CD1c-positive myeloid dendritic cell (primary cell): ENCODE data around the gene LRRC10.

Experiments used
- DNase-seq: peaks from one replicate; pipeline ENCODE4 v3.0.0-alpha.2; 2016; ENCODE audit errors: extremely low spot score

LRRC10 gene, protein sequence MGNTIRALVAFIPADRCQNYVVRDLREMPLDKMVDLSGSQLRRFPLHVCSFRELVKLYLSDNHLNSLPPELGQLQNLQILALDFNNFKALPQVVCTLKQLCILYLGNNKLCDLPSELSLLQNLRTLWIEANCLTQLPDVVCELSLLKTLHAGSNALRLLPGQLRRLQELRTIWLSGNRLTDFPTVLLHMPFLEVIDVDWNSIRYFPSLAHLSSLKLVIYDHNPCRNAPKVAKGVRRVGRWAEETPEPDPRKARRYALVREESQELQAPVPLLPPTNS

DNA sequence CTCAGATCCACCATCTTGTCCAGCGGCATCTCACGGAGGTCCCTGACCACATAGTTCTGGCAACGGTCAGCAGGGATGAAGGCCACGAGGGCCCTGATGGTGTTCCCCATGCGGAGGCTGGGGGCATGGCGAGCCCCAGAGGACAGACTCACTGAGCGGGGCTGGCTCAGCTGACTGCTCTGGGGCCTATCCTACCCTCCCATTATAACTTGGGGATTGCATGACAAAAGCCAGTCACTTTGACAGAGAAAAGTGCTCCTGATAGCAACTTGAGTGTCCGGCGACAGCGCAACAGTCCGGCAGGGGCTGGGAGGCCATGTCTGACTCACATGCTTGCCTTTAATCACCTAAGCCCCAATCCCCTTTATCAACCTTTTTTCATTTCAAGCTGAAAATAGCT lies at the start of gene LRRC10:
TSS of gene LRRC10 (minus strand) at position 179 of the 400 bp plus-strand sequence. CDS start at position 110, 69 bp downstream.
- DNase-seq, result no peak

DNA sequence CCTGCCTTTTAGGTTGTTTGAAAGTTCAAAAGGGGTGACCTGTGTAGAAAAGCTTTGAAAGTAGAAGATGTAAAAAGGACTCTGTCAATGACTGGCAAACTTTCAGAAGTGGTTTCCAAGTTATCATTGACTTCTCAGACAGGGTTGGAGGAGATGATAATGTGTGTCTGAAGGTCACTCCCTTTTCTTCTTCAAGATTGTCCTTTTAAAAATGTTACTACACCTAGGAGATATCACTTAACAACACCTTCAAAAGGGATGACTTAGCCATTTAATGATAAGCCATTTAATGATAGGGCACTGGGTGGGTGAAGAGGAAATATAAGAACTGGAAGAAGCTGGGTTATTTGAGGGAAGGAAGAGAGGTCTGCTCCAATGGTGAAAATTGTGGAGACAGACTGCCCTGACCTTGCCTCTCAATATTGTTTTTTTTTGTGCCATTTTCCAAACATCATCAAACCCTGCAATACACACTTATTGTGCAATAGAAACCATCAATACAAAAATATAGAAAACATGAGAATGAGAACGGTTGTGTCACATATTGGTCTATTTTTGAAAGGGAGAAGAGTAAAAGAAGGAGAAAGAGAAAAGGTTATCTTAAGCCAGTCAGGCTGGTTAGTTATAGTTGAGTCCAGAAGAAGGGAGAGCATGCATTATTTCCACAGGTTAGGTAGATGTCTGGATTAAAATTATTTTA lies 49.6 kb upstream of the LRRC10 start:
- no peak for DNase-seq

- DNase-seq, result no peak
Observed at GRCh38 chr12:69658203-69658602, 47.5 kb upstream of the LRRC10 start.

GRCh38 chr12:69657376-69658137 lies 46.9 kb upstream of the LRRC10 start:
- no peak for DNase-seq

GRCh38 chr12:69655616-69656340 lies 45.1 kb upstream of the LRRC10 start:
- no peak for DNase-seq

DNA sequence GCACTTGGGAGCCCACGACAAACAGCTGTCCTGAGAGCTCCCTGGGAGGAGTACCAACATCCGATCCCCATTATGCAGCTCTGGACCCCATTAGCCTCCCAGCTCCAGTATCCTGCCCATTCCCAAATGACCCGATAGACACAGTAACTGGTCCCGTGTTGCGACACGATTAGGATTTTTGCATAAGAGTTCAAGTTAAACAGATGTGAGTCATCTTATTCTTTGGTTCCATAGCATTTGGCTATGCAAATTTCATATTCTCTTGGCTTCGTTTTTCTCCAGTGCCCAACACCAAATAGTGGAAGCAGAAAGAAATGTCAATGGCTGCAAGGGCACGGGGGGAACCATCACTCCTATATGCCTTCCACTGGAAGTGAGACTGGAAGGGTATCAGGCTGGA lies 43.0 kb upstream of the LRRC10 start:
- DNase-seq, result no peak

DNA sequence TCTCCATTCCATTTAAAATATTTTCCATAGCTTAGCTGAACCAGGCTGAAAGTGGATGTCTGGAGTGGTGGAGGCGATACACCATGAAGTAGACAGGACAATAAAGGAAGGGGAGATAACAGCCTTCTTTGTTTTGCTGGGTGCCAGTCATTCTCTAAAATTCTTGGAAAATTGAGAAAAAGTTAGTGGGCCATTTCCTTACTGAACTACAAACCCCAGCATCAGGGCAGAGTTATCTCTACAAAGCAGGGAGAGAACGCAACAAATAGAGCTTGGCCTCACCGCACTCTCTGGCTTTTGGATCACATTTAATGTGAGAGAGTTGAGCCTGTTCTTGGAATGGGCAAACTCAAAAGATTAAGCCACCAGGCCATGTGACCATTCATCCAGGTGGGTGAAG lies 41.2 kb upstream of the LRRC10 start:
- no peak for DNase-seq

- DNase-seq, result no peak
Observed at GRCh38 chr12:69649529-69649928, 38.8 kb upstream of the LRRC10 start.

DNA sequence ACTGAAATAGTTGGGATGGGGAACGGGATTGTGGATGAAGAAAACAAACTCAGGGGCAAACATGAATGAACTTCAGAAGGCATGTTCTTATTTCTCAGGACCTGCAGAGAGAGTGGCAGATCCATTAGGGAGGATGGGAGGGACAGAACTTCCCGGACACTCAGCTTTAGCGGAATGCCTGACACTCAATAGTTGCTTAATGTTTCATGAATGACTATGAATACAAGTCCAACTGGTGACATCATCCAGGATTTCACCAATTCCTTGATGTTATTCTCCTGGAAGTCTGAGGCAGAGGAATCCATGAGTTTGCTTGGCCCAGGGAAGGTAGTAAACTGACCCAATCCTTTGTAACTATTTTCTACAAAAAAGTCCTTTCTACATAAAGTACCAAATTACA lies 37.8 kb upstream of the LRRC10 start:
- DNase-seq, result no peak

DNA sequence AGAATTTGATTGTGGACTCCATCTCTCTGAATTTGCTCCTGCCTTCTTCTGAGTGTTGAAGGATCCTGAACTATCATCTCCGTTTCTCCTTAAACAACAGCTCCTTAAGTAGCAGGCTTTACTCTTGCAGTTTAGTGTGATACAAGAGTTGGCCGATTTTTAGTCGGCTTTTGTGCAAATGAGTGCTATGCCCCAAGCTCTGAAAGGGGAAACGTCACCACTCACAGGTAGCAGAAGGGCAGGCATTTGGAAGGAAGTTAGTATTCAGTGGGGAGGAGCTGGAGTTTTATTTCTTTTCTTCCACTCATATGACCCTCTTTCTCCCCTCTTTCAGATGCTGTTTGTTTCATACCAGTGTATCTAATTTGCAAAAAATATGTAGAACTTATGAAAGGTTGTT lies 36.5 kb upstream of the LRRC10 start:
- no peak for DNase-seq

- no peak for DNase-seq
Observed at GRCh38 chr12:69645031-69645430, 34.3 kb upstream of the LRRC10 start.

DNA sequence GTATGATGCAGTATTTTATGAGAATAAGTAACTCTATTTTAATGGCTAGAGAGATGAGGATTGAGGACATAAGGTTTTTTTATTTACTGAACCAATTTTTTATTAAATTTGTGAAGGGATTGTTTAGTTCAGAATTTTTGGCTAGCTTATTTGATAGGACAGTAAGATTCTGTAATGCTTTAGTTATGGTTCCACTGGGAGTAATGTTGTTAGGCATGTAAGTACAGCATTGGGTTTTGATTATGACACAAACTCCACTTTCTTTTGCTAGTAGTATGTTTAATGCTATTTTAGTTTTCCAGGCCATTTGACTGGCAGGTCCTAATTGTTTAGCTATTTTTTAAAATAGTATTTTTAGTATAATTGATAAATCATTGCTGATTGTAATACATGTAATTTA lies 33.8 kb upstream of the LRRC10 start:
- DNase-seq, result no peak

GRCh38 chr12:69642531-69642930 lies 31.8 kb upstream of the LRRC10 start:
- DNase-seq, result no peak

- DNase-seq, result no peak
Observed at GRCh38 chr12:69641546-69641945, 30.8 kb upstream of the LRRC10 start.

DNA sequence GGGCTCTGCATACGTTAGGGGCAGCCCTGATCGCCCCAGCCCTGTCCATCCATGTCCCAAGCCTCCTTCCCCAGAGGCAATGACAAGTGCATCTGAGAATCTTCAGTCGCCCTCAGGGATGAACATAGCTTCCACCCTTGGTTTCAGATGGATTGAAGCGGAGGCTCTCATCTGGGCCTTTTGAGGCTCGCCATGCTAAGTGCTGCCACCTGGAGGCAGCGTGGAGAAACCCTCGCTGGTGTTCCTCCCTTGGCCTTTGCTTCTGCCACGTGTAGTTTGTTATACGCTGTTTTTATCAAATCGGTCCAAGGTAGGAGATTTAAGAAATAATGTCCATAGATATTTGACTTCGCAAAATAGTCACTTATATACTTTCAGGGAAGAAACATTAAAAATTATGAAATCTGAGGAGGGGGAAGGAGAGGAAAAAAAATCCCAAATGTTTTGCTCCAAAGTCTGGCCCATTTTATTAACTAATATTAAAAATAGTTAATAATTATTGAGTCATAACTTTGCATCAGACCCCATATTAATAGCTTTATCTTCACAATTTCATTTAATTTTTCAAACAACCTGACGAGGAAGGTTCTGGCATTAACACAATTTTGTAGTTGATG lies 28.8 kb upstream of the LRRC10 start:
- peak; percentile 64 for DNase-seq

- DNase-seq, result no peak
Observed at GRCh38 chr12:69633061-69633460, 22.4 kb upstream of the LRRC10 start.

DNA sequence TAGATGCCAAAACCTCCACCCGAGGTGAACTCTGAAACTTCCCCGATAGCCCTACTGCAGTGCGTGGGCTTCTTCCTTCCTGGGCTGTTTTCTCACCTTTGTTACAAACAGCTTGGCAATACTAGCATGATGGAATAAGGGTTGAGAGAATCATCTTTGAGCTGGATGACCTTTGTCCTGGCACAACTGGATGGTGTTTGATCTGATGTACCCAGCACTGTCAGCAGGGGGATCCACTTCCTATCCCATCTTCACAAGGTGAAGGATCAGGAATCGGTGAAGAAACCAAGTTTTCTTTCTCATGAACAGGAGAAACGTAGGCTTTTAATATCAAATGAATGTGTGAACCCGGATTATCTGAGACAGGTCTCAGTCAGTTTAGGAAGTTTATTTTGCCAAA lies 19.5 kb upstream of the LRRC10 start:
- DNase-seq, result no peak

- no peak for DNase-seq
Observed at GRCh38 chr12:69627501-69627900, 16.8 kb upstream of the LRRC10 start.

GRCh38 chr12:69623970-69624369 lies 13.3 kb upstream of the LRRC10 start:
- no peak for DNase-seq

DNA sequence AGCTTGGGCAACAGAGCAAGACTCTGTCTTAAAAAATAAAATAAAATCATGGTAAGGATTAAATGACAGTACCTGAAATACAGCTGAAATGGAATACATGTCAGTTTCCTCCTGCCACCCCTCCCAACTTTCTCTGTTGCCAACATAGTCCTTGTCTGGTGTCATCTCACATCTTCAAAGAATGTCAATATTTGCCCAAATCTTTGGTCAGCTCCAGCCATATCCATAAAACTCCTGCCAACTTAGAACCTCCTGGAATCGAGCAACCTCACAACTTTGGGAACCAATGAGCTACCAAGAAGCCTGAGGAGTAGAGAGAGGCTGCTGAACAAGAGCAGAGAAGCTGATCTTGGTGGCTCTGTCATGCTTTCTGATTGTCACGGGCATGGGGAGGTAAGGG lies 10.8 kb upstream of the LRRC10 start:
- no peak for DNase-seq

DNA sequence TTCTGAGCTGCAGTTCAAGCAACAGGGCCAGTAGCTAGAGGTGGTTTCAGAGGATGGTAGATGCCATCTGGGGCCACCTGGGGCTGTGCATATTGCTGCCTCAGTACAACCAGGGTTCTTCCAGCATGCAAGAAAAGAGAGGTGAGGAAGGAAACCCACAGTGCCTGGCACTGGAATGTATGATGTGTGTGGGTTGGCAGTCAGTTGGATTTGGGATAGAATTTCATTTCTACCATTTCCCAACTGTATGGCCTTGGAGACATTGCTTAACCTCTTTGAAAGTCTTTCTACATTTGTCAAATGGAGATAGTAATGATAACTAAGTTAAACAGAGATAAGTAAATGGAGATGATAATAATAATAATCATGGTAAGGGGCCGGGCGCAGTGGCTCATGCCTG lies 10.2 kb upstream of the LRRC10 start:
- no peak for DNase-seq

DNA sequence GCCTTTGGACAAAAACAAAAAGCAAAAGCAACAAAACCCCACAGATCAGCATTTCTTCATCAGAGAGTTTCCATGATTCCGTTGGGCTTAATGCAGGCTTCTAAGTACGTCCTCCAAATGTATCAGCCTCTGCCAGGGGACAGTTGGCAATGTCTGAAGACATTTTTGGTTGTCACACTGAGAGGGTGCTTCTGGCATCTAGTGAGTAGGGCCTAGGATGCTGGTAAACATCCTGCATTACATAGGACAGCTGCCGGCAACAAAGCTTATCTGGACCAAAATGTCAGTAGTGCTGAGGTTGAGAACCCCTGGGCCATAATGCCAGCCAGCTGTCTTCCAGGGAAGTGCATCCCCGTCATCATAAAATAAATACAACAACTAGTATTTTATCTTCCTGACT lies 9.4 kb upstream of the LRRC10 start:
- no peak for DNase-seq
